GM21786 (cell line): ENCODE data around the gene CWC27.
"Not testable (repeated sequence)": the region's sequence is repeated elsewhere in the genome, so short reads cannot be mapped to it uniquely, and the experiment has no call there.

Experiments used
- ATAC-seq: cut with Tn5 transposase; IDR thresholded peaks from one replicate; pipeline ENCODE4 v1.9.1; 2021; ENCODE audit not compliant: unreplicated experiment

CWC27 gene

GRCh38 chr5:64914396-64914795 is 145.7 kb downstream of the CWC27 start:
- ATAC-seq, result no peak

GRCh38 chr5:64918083-64918482 is 149.4 kb downstream of the CWC27 start:
- ATAC-seq, result no peak

GRCh38 chr5:64921386-64921785 is 152.7 kb downstream of the CWC27 start:
- ATAC-seq, result no peak

- no peak for ATAC-seq
These were observed 154.5 kb downstream of the CWC27 start for GRCh38 chr5:64923151-64923685.

- ATAC-seq, result no peak
These were observed 156.4 kb downstream of the CWC27 start for GRCh38 chr5:64925123-64925522.

GRCh38 chr5:64929833-64930232 is 161.1 kb downstream of the CWC27 start:
- ATAC-seq, result no peak

- no peak for ATAC-seq
These were observed 162.1 kb downstream of the CWC27 start for GRCh38 chr5:64930672-64931318.

- ATAC-seq, result not testable (repeated sequence)
These were observed 170.7 kb downstream of the CWC27 start for GRCh38 chr5:64939422-64939771.

- no peak for ATAC-seq
These were observed 171.2 kb downstream of the CWC27 start for GRCh38 chr5:64939772-64940510.

- no peak for ATAC-seq
These were observed 173.7 kb downstream of the CWC27 start for GRCh38 chr5:64942460-64942859.

GRCh38 chr5:64944868-64945267 is 176.1 kb downstream of the CWC27 start:
- no peak for ATAC-seq

GRCh38 chr5:64947031-64947430 is 178.3 kb downstream of the CWC27 start:
- no peak for ATAC-seq

GRCh38 chr5:64947801-64948200 is 179.1 kb downstream of the CWC27 start:
- no peak for ATAC-seq

- ATAC-seq, result no peak
These were observed 180.6 kb downstream of the CWC27 start for GRCh38 chr5:64949331-64949730.

- no peak for ATAC-seq
These were observed 184.4 kb downstream of the CWC27 start for GRCh38 chr5:64952951-64953673.

GRCh38 chr5:64954518-64954917 is 185.8 kb downstream of the CWC27 start:
- ATAC-seq, result no peak

- ATAC-seq, result no peak
These were observed 190.1 kb downstream of the CWC27 start for GRCh38 chr5:64958757-64959391.

GRCh38 chr5:64963278-64963677 is 194.5 kb downstream of the CWC27 start:
- ATAC-seq, result no peak

GRCh38 chr5:64968591-64969110 is 199.9 kb downstream of the CWC27 start:
- ATAC-seq, result no peak

- no peak for ATAC-seq
These were observed 200.8 kb downstream of the CWC27 start for GRCh38 chr5:64969578-64969977.

- no peak for ATAC-seq
These were observed 202.8 kb downstream of the CWC27 start for GRCh38 chr5:64971513-64971912.
